ENCODE results near the gene ZNF79.

- TF ChIP-seq CTCF (conservative IDR thresholded peaks at IDR 0.05; ENCODE audit: low read depth, low read length) (no peak), EZH2 (IDR thresholded peaks at IDR 0.05; ENCODE audit: borderline replicate concordance, low read depth, low read length, poor library complexity, severe bottlenecking) (no peak)
These were observed 2.6 kb downstream of the ZNF79 start for GRCh38 chr9:127426756-127427155.
